Muscle of back (tissue), 13 donors: ENCODE data around the gene SPAG9. TPM values are rescaled to one million over a fixed set of nuclear protein-coding genes. Genes with fewer than 3 reads are reported as not detected.

Experiments used
- DNase-seq, 3 donors: peaks; one replicate each; pipeline versions ENCODE4 v3.0.0 to v3.0.0-alpha.2; 2013
- long read RNA-seq, 9 donors: transcript quantifications; one replicate each; lab custom pipeline, GENCODE V29; 2026
- polyA plus RNA-seq, 10 donors: library from polyadenylated mRNA; unstranded; fragments of 120-200 nt; gene quantifications; one replicate each; pipeline ENCODE4 v1.2.1, GENCODE V29; 2013; ENCODE audit not compliant: insufficient read length in 10 of 10

Gene SPAG9, protein sequence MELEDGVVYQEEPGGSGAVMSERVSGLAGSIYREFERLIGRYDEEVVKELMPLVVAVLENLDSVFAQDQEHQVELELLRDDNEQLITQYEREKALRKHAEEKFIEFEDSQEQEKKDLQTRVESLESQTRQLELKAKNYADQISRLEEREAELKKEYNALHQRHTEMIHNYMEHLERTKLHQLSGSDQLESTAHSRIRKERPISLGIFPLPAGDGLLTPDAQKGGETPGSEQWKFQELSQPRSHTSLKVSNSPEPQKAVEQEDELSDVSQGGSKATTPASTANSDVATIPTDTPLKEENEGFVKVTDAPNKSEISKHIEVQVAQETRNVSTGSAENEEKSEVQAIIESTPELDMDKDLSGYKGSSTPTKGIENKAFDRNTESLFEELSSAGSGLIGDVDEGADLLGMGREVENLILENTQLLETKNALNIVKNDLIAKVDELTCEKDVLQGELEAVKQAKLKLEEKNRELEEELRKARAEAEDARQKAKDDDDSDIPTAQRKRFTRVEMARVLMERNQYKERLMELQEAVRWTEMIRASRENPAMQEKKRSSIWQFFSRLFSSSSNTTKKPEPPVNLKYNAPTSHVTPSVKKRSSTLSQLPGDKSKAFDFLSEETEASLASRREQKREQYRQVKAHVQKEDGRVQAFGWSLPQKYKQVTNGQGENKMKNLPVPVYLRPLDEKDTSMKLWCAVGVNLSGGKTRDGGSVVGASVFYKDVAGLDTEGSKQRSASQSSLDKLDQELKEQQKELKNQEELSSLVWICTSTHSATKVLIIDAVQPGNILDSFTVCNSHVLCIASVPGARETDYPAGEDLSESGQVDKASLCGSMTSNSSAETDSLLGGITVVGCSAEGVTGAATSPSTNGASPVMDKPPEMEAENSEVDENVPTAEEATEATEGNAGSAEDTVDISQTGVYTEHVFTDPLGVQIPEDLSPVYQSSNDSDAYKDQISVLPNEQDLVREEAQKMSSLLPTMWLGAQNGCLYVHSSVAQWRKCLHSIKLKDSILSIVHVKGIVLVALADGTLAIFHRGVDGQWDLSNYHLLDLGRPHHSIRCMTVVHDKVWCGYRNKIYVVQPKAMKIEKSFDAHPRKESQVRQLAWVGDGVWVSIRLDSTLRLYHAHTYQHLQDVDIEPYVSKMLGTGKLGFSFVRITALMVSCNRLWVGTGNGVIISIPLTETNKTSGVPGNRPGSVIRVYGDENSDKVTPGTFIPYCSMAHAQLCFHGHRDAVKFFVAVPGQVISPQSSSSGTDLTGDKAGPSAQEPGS (N-terminal part only)
- polyA plus RNA-seq = 10 to 100 TPM; 62.0 to 97.6 (median 73.8) TPM
- long read RNA-seq, donor 1, full-length matches to known transcripts = 3 of 3 reads
- long read RNA-seq, donor 1, partial matches to known transcripts = 0 of 3 reads
- long read RNA-seq, donor 1, other reads (novel, unspliced or antisense) = 0 of 3 reads
- long read RNA-seq, donor 2, full-length matches to known transcripts = 7 of 7 reads
- long read RNA-seq, donor 2, partial matches to known transcripts = 0 of 7 reads
- long read RNA-seq, donor 2, other reads (novel, unspliced or antisense) = 0 of 7 reads
- long read RNA-seq, donor 3 = 0 reads
- long read RNA-seq, donor 4, full-length matches to known transcripts = 3 of 3 reads
- long read RNA-seq, donor 4, partial matches to known transcripts = 0 of 3 reads
- long read RNA-seq, donor 4, other reads (novel, unspliced or antisense) = 0 of 3 reads
- long read RNA-seq, donor 5, partial matches to known transcripts = 11 of 12 reads
- long read RNA-seq, donor 5, other reads (novel, unspliced or antisense) = 0 of 12 reads
- long read RNA-seq, donor 6, full-length matches to known transcripts = 1 of 9 reads
- long read RNA-seq, donor 6, partial matches to known transcripts = 8 of 9 reads
- long read RNA-seq, donor 6, other reads (novel, unspliced or antisense) = 0 of 9 reads
- long read RNA-seq, donor 7, partial matches to known transcripts = 0 of 3 reads
- long read RNA-seq, donor 7, other reads (novel, unspliced or antisense) = 0 of 3 reads
- long read RNA-seq, donor 8, partial matches to known transcripts = 0 of 1 reads
- long read RNA-seq, donor 8, other reads (novel, unspliced or antisense) = 0 of 1 reads
- long read RNA-seq, donor 9 = 0 reads

GRCh38 chr17:51120739-51121619 lies at the start of gene SPAG9:
TSS of gene SPAG9 (minus strand) at chr17:51120868. CDS start at chr17:51120656, 212 bp downstream.
- peak; percentile 97 to 98 (median 97) for DNase-seq

DNA sequence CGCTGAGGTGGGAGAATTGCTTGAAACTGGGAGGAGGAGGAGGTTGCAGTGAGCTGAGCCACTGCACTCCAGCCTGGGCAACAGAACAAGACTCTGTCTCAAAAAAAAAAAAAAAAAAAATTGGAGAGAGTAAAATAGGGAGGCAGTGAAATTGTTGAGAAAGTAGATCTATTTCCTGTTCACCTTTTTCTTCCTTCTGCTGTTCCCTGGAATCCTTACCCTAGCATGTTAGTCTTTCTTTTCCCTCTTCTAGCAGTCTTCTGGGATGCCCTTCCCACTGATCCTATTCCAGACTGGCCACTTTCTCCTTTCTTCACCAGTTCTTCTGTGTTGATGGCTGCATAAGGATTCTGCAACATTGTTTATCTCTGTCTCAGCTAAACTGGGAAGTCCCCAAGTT lies 48.7 kb upstream of the SPAG9 start:
- no peak for DNase-seq

DNA sequence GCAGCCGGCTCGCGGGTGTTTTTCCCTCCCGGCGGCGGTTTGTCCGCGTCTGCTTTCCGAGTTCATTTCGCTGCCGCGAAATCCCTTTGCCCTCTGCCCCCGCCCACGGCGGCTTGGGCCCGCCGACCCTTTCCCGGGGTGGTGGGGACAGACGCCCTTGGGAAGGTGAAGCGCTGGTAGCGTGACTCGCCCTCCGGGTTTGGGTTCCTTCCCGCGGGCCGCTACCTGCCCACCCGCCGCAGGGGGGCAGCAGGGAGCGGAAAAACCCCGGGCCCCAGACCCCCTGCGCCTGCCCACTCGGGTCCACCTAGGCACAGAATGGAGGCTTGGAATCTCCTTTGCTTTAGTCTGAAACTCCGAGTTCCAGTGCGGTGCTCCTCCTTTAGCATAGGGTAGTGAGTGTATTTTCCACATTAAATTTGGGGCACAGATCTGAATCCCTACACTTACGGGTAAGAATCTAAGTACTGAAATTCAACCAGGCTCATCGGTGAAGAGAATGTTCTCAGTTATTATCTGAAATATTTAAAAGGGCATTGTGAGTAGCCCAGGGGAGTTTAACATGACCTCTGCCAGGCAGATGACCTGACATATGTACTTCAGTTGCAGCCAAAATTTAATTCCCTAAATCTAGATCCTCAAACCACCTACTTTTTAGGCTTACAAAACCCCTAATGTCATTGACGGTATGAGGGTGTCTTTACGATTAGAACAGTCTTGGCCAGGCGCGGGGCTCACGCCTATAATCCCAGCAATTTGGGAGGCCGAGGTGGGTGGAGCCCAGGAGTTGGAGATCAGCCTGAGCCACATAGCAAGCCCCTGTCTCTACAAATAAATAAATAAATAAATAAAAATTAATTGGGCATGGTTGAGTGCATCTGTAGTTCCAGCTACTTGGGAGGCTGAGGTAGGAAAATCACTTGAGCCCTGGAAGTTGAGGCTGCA lies 46.6 kb upstream of the SPAG9 start:
- DNase-seq = peak in 2 of 3 donors; percentile 53 to 75

DNA sequence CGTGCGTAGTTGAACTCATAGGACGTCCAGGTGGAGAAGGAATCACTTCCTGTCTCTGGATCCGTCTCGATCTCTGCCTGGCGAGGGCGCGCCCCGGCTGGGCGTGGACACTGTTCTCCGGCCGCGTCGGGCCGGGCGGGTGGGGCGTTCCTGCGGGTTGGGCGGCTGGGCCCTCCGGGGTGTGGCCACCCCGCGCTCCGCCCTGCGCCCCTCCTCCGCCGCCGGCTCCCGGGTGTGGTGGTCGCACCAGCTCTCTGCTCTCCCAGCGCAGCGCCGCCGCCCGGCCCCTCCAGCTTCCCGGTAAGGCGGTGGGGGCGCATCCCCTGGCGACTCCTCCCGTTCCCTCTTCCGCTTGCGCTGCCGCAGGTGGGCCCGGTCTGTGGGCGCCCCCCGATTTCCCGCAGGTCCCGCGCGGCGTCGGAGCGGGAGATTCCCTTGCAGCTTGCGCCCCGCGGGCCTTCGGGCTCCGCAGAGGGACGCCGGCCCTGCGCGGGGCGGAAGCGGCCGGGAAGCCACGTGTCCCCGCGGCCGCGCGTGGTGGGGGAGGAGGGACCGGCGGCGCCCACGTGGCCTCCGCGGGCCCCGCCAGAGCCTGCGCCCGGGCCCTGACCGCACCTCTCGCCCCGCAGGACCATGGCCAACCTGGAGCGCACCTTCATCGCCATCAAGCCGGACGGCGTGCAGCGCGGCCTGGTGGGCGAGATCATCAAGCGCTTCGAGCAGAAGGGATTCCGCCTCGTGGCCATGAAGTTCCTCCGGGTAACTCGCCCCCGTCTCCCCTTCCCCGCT lies 45.7 kb upstream of the SPAG9 start, which contains the start of gene NME2:
TSS of gene NME2 (plus strand) at position 214 of the 789 bp plus-strand sequence. CDS start at position 634, 420 bp downstream.
- DNase-seq = peak; percentile 79 to 94 (median 89)

DNA sequence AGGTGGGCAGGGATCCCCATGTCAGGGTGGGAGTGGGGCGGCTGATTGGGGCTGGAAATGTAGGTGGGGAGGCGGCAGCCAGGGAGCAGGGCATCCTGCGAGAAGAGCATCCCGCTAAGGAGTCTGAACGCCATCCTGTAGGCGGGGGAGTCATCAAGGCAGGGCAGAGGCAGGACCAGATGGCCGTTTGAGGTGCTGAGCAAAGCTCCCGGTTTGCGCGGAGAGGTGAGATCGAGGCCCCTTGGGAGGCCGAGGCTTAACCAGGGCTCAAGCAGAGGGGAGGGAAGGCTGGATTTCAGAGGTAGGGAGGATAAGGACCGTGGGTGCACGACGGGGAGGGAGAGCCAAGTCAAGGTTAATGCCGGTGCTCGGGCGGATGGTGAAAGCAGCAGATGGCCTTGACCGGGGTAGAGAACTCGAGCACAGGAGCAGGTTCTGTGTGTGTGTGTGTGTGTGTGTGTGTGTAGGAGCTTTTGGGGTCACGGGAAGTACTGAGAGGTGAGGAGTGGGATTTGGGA lies 45.1 kb upstream of the SPAG9 start:
- no peak for DNase-seq

- no peak for DNase-seq
Observed at GRCh38 chr17:51164911-51165679, 44.4 kb upstream of the SPAG9 start.

GRCh38 chr17:51161541-51161940 lies 40.9 kb upstream of the SPAG9 start:
- DNase-seq = no peak

DNA sequence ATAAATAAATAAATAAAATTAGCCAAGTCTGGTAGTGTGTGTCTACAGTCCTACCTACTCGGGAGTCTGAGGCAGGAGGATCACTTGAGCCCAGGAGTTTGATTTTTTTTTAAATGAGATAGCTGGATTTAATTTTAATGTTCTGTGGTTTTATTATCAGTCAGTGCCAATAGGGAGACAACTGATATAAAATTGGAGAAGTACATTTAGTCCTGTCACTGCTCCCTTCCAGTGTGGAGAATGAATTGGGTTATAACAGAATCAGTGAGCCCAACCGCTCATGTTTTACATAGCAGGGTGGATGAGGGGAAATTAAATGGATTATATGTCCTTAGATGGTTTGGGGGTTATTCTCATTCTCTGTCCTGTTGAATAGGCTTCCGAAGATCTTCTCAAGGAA lies 38.9 kb upstream of the SPAG9 start:
- no peak for DNase-seq

DNA sequence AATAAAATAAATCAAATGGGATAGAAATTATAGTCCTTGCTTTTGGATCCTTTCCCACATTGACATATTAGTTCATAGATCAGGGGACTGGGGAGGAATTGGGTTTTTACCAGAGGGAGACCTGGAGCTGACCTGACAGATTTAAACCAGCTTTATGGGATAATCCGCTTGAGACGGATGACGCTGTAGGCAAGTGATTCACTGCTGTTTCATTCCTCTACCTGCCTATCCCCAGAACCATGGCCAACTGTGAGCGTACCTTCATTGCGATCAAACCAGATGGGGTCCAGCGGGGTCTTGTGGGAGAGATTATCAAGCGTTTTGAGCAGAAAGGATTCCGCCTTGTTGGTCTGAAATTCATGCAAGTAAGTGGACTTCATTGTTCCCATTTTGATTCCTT lies 34.7 kb upstream of the SPAG9 start:
- DNase-seq = no peak

DNA sequence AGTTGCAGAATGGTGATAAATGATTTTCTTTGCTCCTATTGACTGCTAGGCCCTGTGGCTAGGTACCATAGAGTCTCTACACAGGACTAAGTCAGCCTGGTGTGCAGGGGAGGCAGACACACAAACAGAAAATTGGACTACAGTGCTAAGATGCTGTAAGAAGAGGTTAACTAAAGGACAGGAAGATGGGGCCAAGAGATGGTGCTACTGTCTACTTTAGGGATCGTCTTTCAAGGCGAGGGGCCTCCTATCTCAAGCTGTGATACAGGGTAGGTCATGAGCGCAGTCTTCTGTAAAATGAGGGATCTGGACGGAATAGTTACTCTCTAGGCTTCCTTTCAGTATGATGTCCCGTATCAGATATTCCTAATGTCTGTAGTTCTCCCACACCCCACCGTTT lies 33.5 kb upstream of the SPAG9 start:
- DNase-seq = peak in 2 of 3 donors; percentile 16 to 53

DNA sequence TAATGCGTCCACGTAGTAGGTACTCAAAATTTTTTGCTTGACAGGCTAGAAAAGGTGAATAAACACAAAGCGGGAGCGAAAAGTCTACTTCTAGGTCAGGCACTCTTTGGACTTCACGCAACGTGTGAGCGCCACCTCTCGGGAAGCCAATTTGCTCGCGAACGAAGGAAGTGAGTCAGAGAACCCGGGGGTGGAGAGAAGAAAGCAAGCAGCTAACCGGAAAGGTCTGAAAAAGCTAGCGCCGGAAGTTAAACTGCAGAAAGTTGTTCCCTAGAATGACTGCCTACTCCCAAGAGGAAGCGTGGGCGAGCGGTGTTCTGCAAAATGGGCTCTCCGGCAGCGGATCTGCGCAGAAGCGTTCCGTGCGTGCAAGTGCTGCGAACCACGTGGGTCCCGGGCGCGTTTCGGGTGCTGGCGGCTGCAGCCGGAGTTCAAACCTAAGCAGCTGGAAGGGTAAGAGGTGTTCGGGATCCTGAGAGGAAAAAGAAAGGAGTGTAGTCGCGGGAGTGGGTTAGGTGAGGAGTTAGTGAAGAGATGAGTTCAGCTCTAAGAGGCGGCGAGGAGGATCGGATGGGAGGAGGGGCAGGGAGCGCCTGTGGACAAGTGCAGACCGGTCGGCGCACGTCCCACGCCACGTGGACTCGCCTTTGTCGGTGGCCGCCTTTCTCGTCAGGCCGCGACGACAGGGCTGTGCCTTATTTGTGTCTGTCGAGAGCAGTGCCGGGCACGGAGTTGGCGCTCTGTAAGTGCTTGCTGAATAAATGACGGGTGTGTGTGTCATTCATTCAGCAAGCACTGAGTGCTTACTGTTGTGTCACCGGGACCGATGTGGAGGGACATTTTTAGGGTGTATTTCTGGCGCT lies 32.8 kb upstream of the SPAG9 start, which contains the start of gene NME1:
TSS of gene NME1 (plus strand) at position 350 of the 863 bp plus-strand sequence. CDS start 2,096 bp downstream, outside the sequence.
- DNase-seq = peak; percentile 98 to 99 (median 99)

DNA sequence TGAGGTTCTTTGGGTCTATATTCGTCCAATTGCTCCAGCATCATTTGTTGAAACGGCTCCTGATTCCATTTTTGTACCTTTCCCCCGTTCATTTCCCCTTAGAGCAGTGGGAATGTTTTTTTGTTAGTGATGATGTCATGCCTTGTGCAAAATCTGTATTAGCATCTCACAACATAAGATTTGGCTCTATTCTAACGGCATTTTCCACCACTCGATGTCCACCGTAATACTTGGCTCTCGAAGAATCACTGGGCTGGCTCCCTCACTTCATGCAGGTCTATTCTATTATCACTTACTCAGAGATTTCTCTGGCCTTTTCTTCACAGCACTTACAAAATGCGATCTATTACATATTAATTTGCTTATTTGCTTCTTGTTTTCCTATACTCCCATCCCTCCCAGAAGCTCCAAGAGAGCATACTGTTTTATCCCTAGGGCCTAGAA lies 32.1 kb upstream of the SPAG9 start:
- peak in 1 of 3 donors; percentile 35 for DNase-seq

DNA sequence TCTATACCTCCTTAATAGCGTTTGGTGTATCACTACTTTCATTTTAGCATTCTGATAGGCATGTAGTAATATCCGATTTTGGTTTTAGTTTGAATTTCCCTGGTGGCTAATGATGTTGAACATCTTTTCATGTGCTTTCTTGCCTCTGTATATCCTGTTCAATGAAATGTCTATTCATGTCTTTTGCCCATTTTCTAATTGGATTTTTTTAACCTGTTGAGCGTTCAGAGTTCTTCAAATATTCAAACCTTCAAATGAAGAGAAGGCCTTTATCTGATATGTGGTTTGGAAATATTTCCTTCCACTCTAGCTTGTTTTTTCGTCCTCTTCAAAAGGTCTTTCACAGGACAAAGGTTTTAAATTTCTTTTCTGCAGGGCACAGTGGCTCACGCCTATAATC lies 30.3 kb upstream of the SPAG9 start:
- no peak for DNase-seq

GRCh38 chr17:51149163-51149562 lies 28.5 kb upstream of the SPAG9 start:
- DNase-seq = no peak
